Measurements from ENCODE around the gene UBASH3B. TPM values are rescaled to one million over a fixed set of nuclear protein-coding genes. Genes with fewer than 3 reads are reported as not detected.

Gene UBASH3B
- total RNA-seq, 1 experiment from 2014 or later, result 81.9 TPM

DNA sequence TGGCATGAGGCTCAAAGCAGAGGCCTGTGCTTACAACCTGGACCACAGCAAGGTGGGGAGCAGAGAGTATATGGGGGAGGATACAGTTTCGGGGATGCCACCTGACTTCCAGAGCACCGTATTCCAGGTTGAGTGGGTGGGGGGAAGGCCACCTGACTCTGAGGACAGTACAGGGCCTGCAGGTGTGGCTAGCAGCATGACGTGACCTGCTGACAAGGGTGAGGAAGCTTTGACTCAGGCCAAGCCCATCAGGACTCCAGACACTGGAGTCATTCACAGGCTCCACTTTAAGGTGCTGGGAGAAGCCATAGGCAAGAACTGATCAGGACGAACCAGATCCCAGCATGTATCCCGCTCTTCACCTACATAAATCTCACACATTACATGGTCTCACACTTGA lies 148.2 kb downstream of the UBASH3B start:
- Histone ChIP-seq H2AFZ (no peak overlapping the region), H3K4me2 (peak overlapping the region; percentile 63), H3K4me1 (replicated peaks; ENCODE audit: insufficient read depth) (peaks cover 51% of the 10 kb centered on the region), H3F3A (ENCODE audit: insufficient read depth, low read depth) (peaks cover 65% of the 10 kb centered on the region), H3K36me3 (ENCODE audit: low read depth) (peaks cover 35% of the 10 kb centered on the region), H3K4me3 (no peak overlapping the region; the same call in 1 of the 2 replicates), H3K27ac (peak overlapping the region; percentile 96), H3K27me3 (ENCODE audit: insufficient read depth, low read depth) (no peaks in the 10 kb centered on the region), H4K20me1 (ENCODE audit: insufficient read depth) (no peaks in the 10 kb centered on the region), H3K79me2 (ENCODE audit: low read depth) (peaks cover 9% of the 10 kb centered on the region; the same call in 1 of the 2 replicates), H3K9me3 (ENCODE audit: insufficient read depth, low read depth) (no peaks in the 10 kb centered on the region), H3K9me2 (ENCODE audit: insufficient read depth) (no peaks in the 10 kb centered on the region)
- ChIA-PET POLR2A (ENCODE audit: unreplicated experiment) (interaction anchor here (0.6 to 0.7 kb wide), 2 partner anchors 11 to 217 kb away, joined by 3 to 8 read pairs; no protein-coding TSS in a partner anchor), CTCF (interaction anchor here (0.6 kb wide), 1 partner anchor 1972 kb away, joined by 3 read pairs; no protein-coding TSS in a partner anchor)
- no TSS peak for BruUV-seq (replicated peaks)
- no peak for TF ChIP-seq EZH2 (IDR thresholded peaks at IDR 0.05; ENCODE audit: low read depth)
- TF ChIP-seq, protein P1, sequence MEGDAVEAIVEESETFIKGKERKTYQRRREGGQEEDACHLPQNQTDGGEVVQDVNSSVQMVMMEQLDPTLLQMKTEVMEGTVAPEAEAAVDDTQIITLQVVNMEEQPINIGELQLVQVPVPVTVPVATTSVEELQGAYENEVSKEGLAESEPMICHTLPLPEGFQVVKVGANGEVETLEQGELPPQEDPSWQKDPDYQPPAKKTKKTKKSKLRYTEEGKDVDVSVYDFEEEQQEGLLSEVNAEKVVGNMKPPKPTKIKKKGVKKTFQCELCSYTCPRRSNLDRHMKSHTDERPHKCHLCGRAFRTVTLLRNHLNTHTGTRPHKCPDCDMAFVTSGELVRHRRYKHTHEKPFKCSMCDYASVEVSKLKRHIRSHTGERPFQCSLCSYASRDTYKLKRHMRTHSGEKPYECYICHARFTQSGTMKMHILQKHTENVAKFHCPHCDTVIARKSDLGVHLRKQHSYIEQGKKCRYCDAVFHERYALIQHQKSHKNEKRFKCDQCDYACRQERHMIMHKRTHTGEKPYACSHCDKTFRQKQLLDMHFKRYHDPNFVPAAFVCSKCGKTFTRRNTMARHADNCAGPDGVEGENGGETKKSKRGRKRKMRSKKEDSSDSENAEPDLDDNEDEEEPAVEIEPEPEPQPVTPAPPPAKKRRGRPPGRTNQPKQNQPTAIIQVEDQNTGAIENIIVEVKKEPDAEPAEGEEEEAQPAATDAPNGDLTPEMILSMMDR (conservative IDR thresholded peaks at IDR 0.05), result no peak
- intact Hi-C loops (cut with micrococcal nuclease; ENCODE audit: unreplicated experiment), result loop anchor here (1.0 kb wide), 1 partner anchor 14 kb away; no protein-coding TSS in a partner anchor
- peak; percentile 63 to 86 for DNase-seq

DNA sequence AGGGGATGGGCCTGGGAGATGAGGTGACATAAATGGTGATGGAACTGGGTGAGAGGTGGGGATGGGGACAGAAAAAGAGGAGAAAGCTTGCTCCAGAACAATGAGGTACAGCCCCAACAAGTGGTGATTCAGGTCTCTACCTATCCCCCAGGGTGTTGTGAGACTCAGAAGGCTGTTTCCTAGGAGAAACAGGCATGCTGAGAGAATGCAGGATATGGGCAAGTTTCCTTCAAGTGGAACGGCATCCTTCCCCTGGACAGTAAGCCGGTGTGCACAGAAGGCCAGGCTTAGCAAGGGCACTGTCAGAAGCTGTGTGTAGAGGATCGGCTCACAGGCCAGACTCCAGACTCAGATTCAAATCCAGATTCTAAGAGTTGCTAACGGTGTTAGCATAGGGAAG lies 148.6 kb downstream of the UBASH3B start:
- Histone ChIP-seq H4K20me1 (ENCODE audit: insufficient read depth) (no peaks in the 10 kb centered on the region), H3F3A (ENCODE audit: insufficient read depth, low read depth) (peaks cover 62% of the 10 kb centered on the region), H3K4me2 (peak overlapping the region; percentile 63), H3K9me2 (ENCODE audit: insufficient read depth) (no peaks in the 10 kb centered on the region), H2AFZ (no peak overlapping the region), H3K4me3 (no peak overlapping the region; the same call in 1 of the 2 replicates), H3K79me2 (ENCODE audit: low read depth) (peaks cover 9% of the 10 kb centered on the region; the same call in 1 of the 2 replicates), H3K36me3 (ENCODE audit: low read depth) (peaks cover 36% of the 10 kb centered on the region), H3K27me3 (ENCODE audit: insufficient read depth, low read depth) (no peaks in the 10 kb centered on the region), H3K27ac (peak overlapping the region; percentile 96), H3K9me3 (ENCODE audit: insufficient read depth, low read depth) (no peaks in the 10 kb centered on the region), H3K4me1 (replicated peaks; ENCODE audit: insufficient read depth) (peaks cover 51% of the 10 kb centered on the region)
- POLR2A ChIA-PET (ENCODE audit: unreplicated experiment), result interaction anchor here (0.6 kb wide), 1 partner anchor 10 kb away, joined by 8 read pairs; no protein-coding TSS in a partner anchor
- peak; percentile 52 to 88 for DNase-seq
- TSS peak; percentile 42 for BruUV-seq (replicated peaks)
- CTCF ChIA-PET, result interaction anchor here (1.0 kb wide), 1 partner anchor 49 kb away, joined by 3 read pairs; no protein-coding TSS in a partner anchor
- TF ChIP-seq, protein P1 (conservative IDR thresholded peaks at IDR 0.05), result no peak
- no peak for TF ChIP-seq EZH2 (IDR thresholded peaks at IDR 0.05; ENCODE audit: low read depth)
- intact Hi-C loops (cut with micrococcal nuclease; ENCODE audit: unreplicated experiment), result no loop called here

GRCh38 chr11:122804796-122805195 lies 149.3 kb downstream of the UBASH3B start:
- Histone ChIP-seq H3K27ac (peak overlapping the region; percentile 96), H3F3A (ENCODE audit: insufficient read depth, low read depth) (peaks cover 56% of the 10 kb centered on the region), H3K27me3 (ENCODE audit: insufficient read depth, low read depth) (no peaks in the 10 kb centered on the region), H3K9me2 (ENCODE audit: insufficient read depth) (no peaks in the 10 kb centered on the region), H3K36me3 (ENCODE audit: low read depth) (peaks cover 36% of the 10 kb centered on the region), H2AFZ (no peak overlapping the region), H3K9me3 (ENCODE audit: insufficient read depth, low read depth) (no peaks in the 10 kb centered on the region), H3K4me3 (no peak overlapping the region), H3K4me1 (replicated peaks; ENCODE audit: insufficient read depth) (peaks cover 51% of the 10 kb centered on the region), H3K4me2 (peak overlapping the region; percentile 63), H3K79me2 (ENCODE audit: low read depth) (peaks cover 9% of the 10 kb centered on the region; the same call in 1 of the 2 replicates), H4K20me1 (ENCODE audit: insufficient read depth) (no peaks in the 10 kb centered on the region)
- CTCF ChIA-PET, result interaction anchor here (0.6 to 1.0 kb wide), 2 partner anchors 48 to 99 kb away, joined by 3 to 4 read pairs; no protein-coding TSS in a partner anchor
- no peak for TF ChIP-seq EZH2 (IDR thresholded peaks at IDR 0.05; ENCODE audit: low read depth)
- TF ChIP-seq, protein P1 (conservative IDR thresholded peaks at IDR 0.05), result no peak
- peak; percentile 35 to 68 for DNase-seq
- BruUV-seq (replicated peaks), result no TSS peak
- POLR2A ChIA-PET (ENCODE audit: unreplicated experiment), result no interaction called here
- intact Hi-C loops (cut with micrococcal nuclease; ENCODE audit: unreplicated experiment), result no loop called here

Measured in PC-9 (cell line).